CD14-positive monocyte (primary cell): ENCODE results near the gene BRIP1. TPM values are rescaled to one million over a fixed set of nuclear protein-coding genes. Genes with fewer than 3 reads are reported as not detected.
A peak's percentile ranks its signal among the peaks of the same experiment; 100 is the strongest.

Source experiments
- DNase-seq, 3 donors: peaks; one replicate each; pipeline ENCODE4 v3.0.0-alpha.2; 2011 to 2022
- H2AFZ ChIP-seq: 2 replicates; pipeline ENCODE4 v1.6.0; 2012; ENCODE audit warnings: mild to moderate bottlenecking, low read depth, low read length, inconsistent platforms; ENCODE audit not compliant: insufficient read depth, poor library complexity, severe bottlenecking
- H3K27ac ChIP-seq, 2 donors: 1 replicate in 1 of 2; 2 replicates in 1 of 2; pipeline ENCODE4 v1.5.1; 2012 to 2013; ENCODE audit warnings: low read length in 2 of 2, control low read depth in 1 of 2, inconsistent platforms in 1 of 2, low read depth in 1 of 2, mild to moderate bottlenecking in 1 of 2
- H3K27me3 ChIP-seq, 2 donors: one replicate each; pipeline versions ENCODE4 v1.6.0 to v1.6.1; 2011 to 2013; ENCODE audit warnings: low read length in 2 of 2; ENCODE audit not compliant: control insufficient read depth in 2 of 2, insufficient read depth in 2 of 2
- H3K36me3 ChIP-seq, 2 donors: replicated peaks in 1 of 2; 1 replicate in 1 of 2; 2 replicates in 1 of 2; pipeline versions ENCODE4 v1.5.1 to v1.6.1; 2012 to 2013; ENCODE audit warnings: low read length in 2 of 2, control low read depth in 1 of 2, inconsistent platforms in 1 of 2, mild to moderate bottlenecking in 1 of 2; ENCODE audit not compliant: insufficient read depth in 2 of 2, control insufficient read depth in 1 of 2
- H3K4me1 ChIP-seq, 2 donors: 1 replicate in 1 of 2; 2 replicates in 1 of 2; pipeline versions ENCODE4 v1.5.1 to v1.6.1; 2012 to 2013; ENCODE audit warnings: low read length in 2 of 2, control low read depth in 1 of 2, inconsistent platforms in 1 of 2, mild to moderate bottlenecking in 1 of 2, moderate library complexity in 1 of 2; ENCODE audit not compliant: insufficient read depth in 2 of 2, control insufficient read depth in 1 of 2
- H3K4me2 ChIP-seq: replicated peaks from 2 replicates; pipeline ENCODE3; 2012; ENCODE audit warnings: low read length, moderate library complexity, mild to moderate bottlenecking; ENCODE audit not compliant: poor library complexity, severe bottlenecking; ENCODE audit errors: extremely low read depth
- H3K4me3 ChIP-seq, 3 experiments: fragments of 200-600 bp in 1 of 3; sonication (generic) in 1 of 3; replicated peaks in 1 of 3; 1 replicate in 2 of 3; 2 replicates in 1 of 3; pipeline ENCODE4 v1.5.1; 2011 to 2013; ENCODE audit warnings: low read length in 3 of 3, mild to moderate bottlenecking in 3 of 3, control low read depth in 2 of 3, low read depth in 2 of 3, inconsistent platforms in 1 of 3, moderate library complexity in 1 of 3
- H3K79me2 ChIP-seq: 2 replicates; pipeline ENCODE4 v1.6.0; 2012; ENCODE audit warnings: mild to moderate bottlenecking, control low read depth, inconsistent platforms, low read length, moderate library complexity; ENCODE audit not compliant: insufficient read depth
- H3K9ac ChIP-seq: 2 replicates; pipeline ENCODE4 v1.6.0; 2017; ENCODE audit warnings: low read length, mild to moderate bottlenecking; ENCODE audit not compliant: insufficient read depth, poor library complexity, severe bottlenecking
- H3K9me3 ChIP-seq, 2 donors: replicated peaks in 1 of 2; 1 replicate in 1 of 2; 2 replicates in 1 of 2; pipeline versions ENCODE4 v1.5.1 to v1.6.1; 2012 to 2013; ENCODE audit warnings: low read length in 2 of 2, control low read depth in 1 of 2; ENCODE audit not compliant: control insufficient read depth in 1 of 2, insufficient read depth in 1 of 2
- H4K20me1 ChIP-seq: 2 replicates; pipeline ENCODE4 v1.6.0; 2012; ENCODE audit warnings: mild to moderate bottlenecking, low read length, control low read depth, moderate library complexity; ENCODE audit not compliant: insufficient read depth
- H3K27ac Mint-ChIP-seq, 7 donors: one replicate each; pipeline ENCODE4 v1.8.0; 2020; ENCODE audit warnings: mild to moderate bottlenecking in 7 of 7, mixed read lengths in 7 of 7, moderate library complexity in 6 of 7, inconsistent platforms in 2 of 7
- H3K27me3 Mint-ChIP-seq, 3 donors: one replicate each; pipeline ENCODE4 v1.8.0; 2021 to 2022; ENCODE audit warnings: low read depth in 3 of 3, mild to moderate bottlenecking in 3 of 3, mixed read lengths in 3 of 3, moderate library complexity in 3 of 3, inconsistent platforms in 1 of 3
- H3K36me3 Mint-ChIP-seq, 2 donors: one replicate each; pipeline ENCODE4 v1.8.0; 2020; ENCODE audit warnings: mixed read lengths in 2 of 2, inconsistent platforms in 1 of 2, mild to moderate bottlenecking in 1 of 2
- H3K4me1 Mint-ChIP-seq: one replicate; pipeline ENCODE4 v1.8.0; 2020; ENCODE audit warnings: mild to moderate bottlenecking, mixed read lengths
- H3K4me3 Mint-ChIP-seq, 2 donors: one replicate each; pipeline ENCODE4 v1.8.0; 2020; ENCODE audit warnings: mild to moderate bottlenecking in 2 of 2, mixed read lengths in 2 of 2, moderate library complexity in 1 of 2
- H3K9me3 Mint-ChIP-seq, 7 donors: one replicate each; pipeline ENCODE4 v1.8.0; 2020 to 2022; ENCODE audit warnings: mixed read lengths in 7 of 7, mild to moderate bottlenecking in 6 of 7, moderate library complexity in 6 of 7, inconsistent platforms in 2 of 7
- CTCF ChIP-seq: fragments of 200-600 bp; IDR thresholded peaks from one replicate; pipeline ENCODE4 v1.8.0; 2022; ENCODE audit warnings: antibody characterized with exemption, mild to moderate bottlenecking
- WGBS: methylation state at CpG from one replicate; pipeline ENCODE4 v1.1.5; 2013; ENCODE audit warnings: missing lambda C conversion rate; ENCODE audit not compliant: insufficient coverage; 5-methylcytosine and 5-hydroxymethylcytosine counted together
- intact Hi-C, 2 donors: fragments of 100-400 bp; cut with micrococcal nuclease; formaldehyde crosslinking; loops; one replicate each; pipeline versions ENCODE4 v1.15.0 to v1.15.1; 2023
- polyA plus RNA-seq, 3 donors: library from polyadenylated mRNA; depleted of rRNA in 1 of 3; unstranded in 2 of 3; stranded (reverse) in 1 of 3; fragments of 300-500 nt in 2 of 3; fragments of >200 nt in 1 of 3; fragmentation: Illumina TruSeq in 2 of 3; gene quantifications; 1 replicate in 2 of 3; 2 replicates in 1 of 3; pipeline ENCODE4 v1.2.3, GENCODE V29; 2012 to 2021

Gene BRIP1
- polyA plus RNA-seq, 3 donors: 0.11 to 0.12 TPM; not detected in 1

- H3K79me2 ChIP-seq: no peaks in the 10 kb centered on the region
Observed at GRCh38 chr17:61849674-61850073, 13.7 kb downstream of the BRIP1 start.

GRCh38 chr17:61848896-61849295 is 14.4 kb downstream of the BRIP1 start:
- no peaks in the 10 kb centered on the region for H3K27me3 ChIP-seq
- intact Hi-C loops: no loop called here
- no peak for TF ChIP-seq CTCF
- Mint-ChIP-seq H3K36me3 (peaks cover 23 to 53% of the 10 kb centered on the region in 2 donors), H3K27me3 (no peaks in the 10 kb centered on the region), H3K27ac (no peak overlapping the region), H3K4me3 (no peak overlapping the region), H3K9me3 (peaks cover 0 to 2% (median 0%) of the 10 kb centered on the region in 7 donors), H3K4me1 (peaks cover under 1% of the 10 kb centered on the region)
- H3K4me2 ChIP-seq: no peak overlapping the region
- WGBS: no CpG with 5 or more reads among the region's 2 CpGs
- no peaks in the 10 kb centered on the region for H3K4me1 ChIP-seq
- no peak overlapping the region for H3K27ac ChIP-seq
- no peaks in the 10 kb centered on the region for H4K20me1 ChIP-seq
- H3K36me3 ChIP-seq: peaks cover 3 to 16% of the 10 kb centered on the region in 2 donors
- H2AFZ ChIP-seq: peak overlapping the region; percentile 7
- no peak for DNase-seq
- no peaks in the 10 kb centered on the region for H3K9me3 ChIP-seq
- no peak overlapping the region for H3K4me3 ChIP-seq
- no peak overlapping the region for H3K9ac ChIP-seq
- H3K79me2 ChIP-seq: no peaks in the 10 kb centered on the region

More at GRCh38 chr17:61849674-61850073, 13.7 kb downstream of the BRIP1 start:
- H3K36me3 Mint-ChIP-seq: peaks cover 23 to 60% of the 10 kb centered on the region in 2 donors
- no peaks in the 10 kb centered on the region for H3K9me3 ChIP-seq
- intact Hi-C loops: no loop called here
- no peak overlapping the region for H2AFZ ChIP-seq
- H3K4me1 Mint-ChIP-seq: peaks cover 2% of the 10 kb centered on the region
- TF ChIP-seq CTCF: no peak
- H4K20me1 ChIP-seq: no peaks in the 10 kb centered on the region
- no peaks in the 10 kb centered on the region for H3K27me3 Mint-ChIP-seq
- H3K27ac Mint-ChIP-seq: peak overlapping the region in 3 of 7 donors; percentile 26 to 72 (median 62)
- no peak overlapping the region for H3K27ac ChIP-seq
- no peak for DNase-seq
- H3K9ac ChIP-seq: no peak overlapping the region
- H3K4me2 ChIP-seq: no peak overlapping the region
- no peak overlapping the region for H3K4me3 Mint-ChIP-seq
- peaks cover 3 to 11% of the 10 kb centered on the region in 2 donors for H3K36me3 ChIP-seq
- no peaks in the 10 kb centered on the region for H3K27me3 ChIP-seq
- no peak overlapping the region for H3K4me3 ChIP-seq
- H3K4me1 ChIP-seq: no peaks in the 10 kb centered on the region
- H3K9me3 Mint-ChIP-seq: peaks cover 0 to 2% (median 0%) of the 10 kb centered on the region in 7 donors
